Activated CD4-positive, CD25-positive, alpha-beta regulatory T cell (primary cell): Measurements from ENCODE around the gene WNT3A.

Experiments
- DNase-seq, 4 experiments: peaks; one replicate each; lab custom pipeline; 2025; lab: John Stamatoyannopoulos, UW

WNT3A gene

GRCh38 chr1:228070173-228070572, 63.4 kb downstream of the WNT3A start:
- DNase-seq: no peak

- DNase-seq: no peak
Measured at GRCh38 chr1:228070851-228071250, 64.1 kb downstream of the WNT3A start.

- no peak for DNase-seq
Measured at GRCh38 chr1:228071839-228072657, 65.2 kb downstream of the WNT3A start.

GRCh38 chr1:228072658-228073043, 65.9 kb downstream of the WNT3A start:
- no peak for DNase-seq

GRCh38 chr1:228073061-228073856, 66.5 kb downstream of the WNT3A start:
- no peak for DNase-seq

- DNase-seq: no peak
Measured at GRCh38 chr1:228073857-228074545, 67.2 kb downstream of the WNT3A start.

- no peak for DNase-seq
Measured at GRCh38 chr1:228074954-228075730, 68.3 kb downstream of the WNT3A start.

- no peak for DNase-seq
Measured at GRCh38 chr1:228075801-228076271, 69.0 kb downstream of the WNT3A start.

- no peak for DNase-seq
Measured at GRCh38 chr1:228076796-228077430, 70.1 kb downstream of the WNT3A start.

- no peak for DNase-seq
Measured at GRCh38 chr1:228077565-228078330, 71.0 kb downstream of the WNT3A start.

GRCh38 chr1:228079013-228079412, 72.2 kb downstream of the WNT3A start:
- no peak for DNase-seq

- DNase-seq: no peak
Measured at GRCh38 chr1:228079601-228080263, 72.9 kb downstream of the WNT3A start.

- DNase-seq: no peak
Measured at GRCh38 chr1:228081144-228081543, 74.3 kb downstream of the WNT3A start.

- DNase-seq: no peak
Measured at GRCh38 chr1:228081578-228082213, 74.9 kb downstream of the WNT3A start.

GRCh38 chr1:228082214-228082917, 75.6 kb downstream of the WNT3A start, which contains the start of gene ARF1:
Gene ARF1 (plus strand): TSS chr1:228082708. CDS start chr1:228097115, 14,407 bp downstream.
- peak; percentile 88 to 93 (median 89) for DNase-seq

GRCh38 chr1:228082918-228083870, 76.4 kb downstream of the WNT3A start:
- DNase-seq: peak in 1 of 4 experiments; percentile 48

- no peak for DNase-seq
Measured at GRCh38 chr1:228083871-228084278, 77.1 kb downstream of the WNT3A start.
